HEK293 (cell line): Measurements from ENCODE around the gene TEAD1.

Source experiments
- CTCF ChIA-PET: fragments of 350-600 bp; formaldehyde crosslinking; extraction: SDS; loops from one replicate; lab custom pipeline; 2021; ENCODE audit warnings: antibody characterized with exemption; lab: Yijun Ruan, JAX
- POLR2A ChIA-PET: fragments of 300-600 bp; formaldehyde crosslinking; extraction: SDS; loops from one replicate; lab custom pipeline; 2020; ENCODE audit warnings: antibody characterized with exemption, inconsistent platforms; lab: Yijun Ruan, JAX
- H3K27ac ChIP-seq: fragments of 200-500 bp; sonication (Bioruptor generic); 2 replicates; pipeline ENCODE4 v1.5.1; 2014; ENCODE audit warnings: low read depth, low read length, control low read depth, inconsistent platforms; ENCODE audit errors: extremely low read depth
- H3K36me3 ChIP-seq, 2 experiments: fragments of 200-500 bp in 1 of 2; sonication (Bioruptor generic) in 1 of 2; 1 replicate in 1 of 2; 2 replicates in 1 of 2; pipeline ENCODE4 v1.5.1; 2014 to 2017; ENCODE audit warnings: inconsistent platforms in 2 of 2, low read length in 2 of 2; ENCODE audit not compliant: control insufficient read depth in 2 of 2, insufficient read depth in 1 of 2
- H3K4me1 ChIP-seq: fragments of 200-500 bp; sonication (Bioruptor generic); 2 replicates; pipeline ENCODE4 v1.5.1; 2014; ENCODE audit warnings: mild to moderate bottlenecking, low read length, inconsistent platforms; ENCODE audit not compliant: control insufficient read depth, insufficient read depth
- H3K4me3 ChIP-seq: 2 replicates; pipeline ENCODE4 v1.5.1; 2011; ENCODE audit warnings: low read depth, mild to moderate bottlenecking, control low read depth, low read length, moderate library complexity
- H3K9me3 ChIP-seq: fragments of 200-500 bp; sonication (Bioruptor generic); 2 replicates; pipeline ENCODE4 v1.5.1; 2014; ENCODE audit warnings: low read depth, low read length, inconsistent platforms; ENCODE audit not compliant: control insufficient read depth, insufficient read depth
- BCL11A ChIP-seq: fragments of 450-650 bp; formaldehyde crosslinking; IDR thresholded peaks from 2 replicates; pipeline ENCODE4 v1.5.1; 2016; ENCODE audit warnings: low read depth, missing biosample characterization, missing genetic modification characterization
- BCL11B ChIP-seq: fragments of 450-650 bp; formaldehyde crosslinking; IDR thresholded peaks from 2 replicates; pipeline ENCODE4 v1.5.1; 2016; ENCODE audit warnings: low read depth, missing biosample characterization, missing genetic modification characterization
- BCL6B ChIP-seq: fragments of 450-650 bp; formaldehyde crosslinking; IDR thresholded peaks from 2 replicates; pipeline ENCODE4 v1.5.1; 2017; ENCODE audit warnings: missing biosample characterization, missing genetic modification characterization
- KLF8 ChIP-seq: fragments of 450-650 bp; formaldehyde crosslinking; IDR thresholded peaks from 2 replicates; pipeline ENCODE4 v1.5.1; 2016; ENCODE audit warnings: missing biosample characterization, missing genetic modification characterization
- KLF9 ChIP-seq: fragments of 450-650 bp; formaldehyde crosslinking; IDR thresholded peaks from 2 replicates; pipeline ENCODE4 v1.5.1; 2016; ENCODE audit warnings: missing biosample characterization, missing genetic modification characterization, low read depth
- SCRT1 ChIP-seq: fragments of 450-650 bp; formaldehyde crosslinking; IDR thresholded peaks from 2 replicates; pipeline ENCODE4 v1.5.1; 2016; ENCODE audit warnings: missing biosample characterization, missing genetic modification characterization, borderline replicate concordance
- ZBTB11 ChIP-seq: fragments of 450-650 bp; formaldehyde crosslinking; conservative IDR thresholded peaks from 2 replicates; pipeline ENCODE4 v1.5.1; 2016; ENCODE audit warnings: low read depth, missing biosample characterization, missing genetic modification characterization
- ZBTB21 ChIP-seq: fragments of 450-650 bp; formaldehyde crosslinking; IDR thresholded peaks from 2 replicates; pipeline ENCODE4 v1.5.1; 2017; ENCODE audit warnings: missing biosample characterization, missing genetic modification characterization
- ZFHX2 ChIP-seq: fragments of 450-650 bp; formaldehyde crosslinking; conservative IDR thresholded peaks from 2 replicates; pipeline ENCODE4 v1.5.1; 2016; ENCODE audit warnings: missing biosample characterization, missing genetic modification characterization
- ZNF10 ChIP-seq: fragments of 450-650 bp; formaldehyde crosslinking; IDR thresholded peaks from 2 replicates; pipeline ENCODE4 v1.5.1; 2017; ENCODE audit warnings: missing biosample characterization, missing genetic modification characterization
- ZNF155 ChIP-seq: fragments of 450-650 bp; formaldehyde crosslinking; IDR thresholded peaks from 2 replicates; pipeline ENCODE4 v1.5.1; 2016; ENCODE audit warnings: missing biosample characterization, missing genetic modification characterization
- ZNF214 ChIP-seq: fragments of 450-650 bp; formaldehyde crosslinking; IDR thresholded peaks from 2 replicates; pipeline ENCODE4 v1.5.1; 2017; ENCODE audit warnings: missing biosample characterization, mild to moderate bottlenecking, missing genetic modification characterization, borderline replicate concordance
- ZNF341 ChIP-seq: fragments of 450-650 bp; formaldehyde crosslinking; IDR thresholded peaks from 2 replicates; pipeline ENCODE4; 2016; ENCODE audit warnings: low read depth, missing biosample characterization, missing genetic modification characterization
- ZNF391 ChIP-seq: fragments of 450-650 bp; formaldehyde crosslinking; IDR thresholded peaks from 2 replicates; pipeline ENCODE4 v1.5.1; 2016; ENCODE audit warnings: low read depth, missing biosample characterization, missing genetic modification characterization, borderline replicate concordance
- ZNF398 ChIP-seq: fragments of 450-650 bp; formaldehyde crosslinking; IDR thresholded peaks from 2 replicates; pipeline ENCODE4 v1.5.1; 2017; ENCODE audit warnings: missing biosample characterization, missing genetic modification characterization
- ZNF433 ChIP-seq: fragments of 450-650 bp; formaldehyde crosslinking; IDR thresholded peaks from 2 replicates; pipeline ENCODE4 v1.5.1; 2016; ENCODE audit warnings: missing biosample characterization, missing genetic modification characterization, low read depth
- ZNF529 ChIP-seq: fragments of 450-650 bp; formaldehyde crosslinking; IDR thresholded peaks from 2 replicates; pipeline ENCODE4 v1.5.1; 2017; ENCODE audit warnings: missing genetic modification characterization, missing biosample characterization; ENCODE audit not compliant: insufficient replicate concordance
- ZNF548 ChIP-seq: fragments of 450-650 bp; formaldehyde crosslinking; IDR thresholded peaks from 2 replicates; pipeline ENCODE4 v1.5.1; 2016; ENCODE audit warnings: missing biosample characterization, missing genetic modification characterization
- ZNF629 ChIP-seq: fragments of 450-650 bp; formaldehyde crosslinking; IDR thresholded peaks from 2 replicates; pipeline ENCODE4 v1.5.1; 2017; ENCODE audit warnings: missing biosample characterization, missing genetic modification characterization
- ZNF76 ChIP-seq: fragments of 450-650 bp; formaldehyde crosslinking; IDR thresholded peaks from 2 replicates; pipeline ENCODE4; 2016; ENCODE audit warnings: low read depth, missing biosample characterization, missing genetic modification characterization, borderline replicate concordance
- ZNF837 ChIP-seq: fragments of 450-650 bp; formaldehyde crosslinking; IDR thresholded peaks from 2 replicates; pipeline ENCODE4 v1.5.1; 2016; ENCODE audit warnings: missing biosample characterization, missing genetic modification characterization

The TEAD1 gene

DNA sequence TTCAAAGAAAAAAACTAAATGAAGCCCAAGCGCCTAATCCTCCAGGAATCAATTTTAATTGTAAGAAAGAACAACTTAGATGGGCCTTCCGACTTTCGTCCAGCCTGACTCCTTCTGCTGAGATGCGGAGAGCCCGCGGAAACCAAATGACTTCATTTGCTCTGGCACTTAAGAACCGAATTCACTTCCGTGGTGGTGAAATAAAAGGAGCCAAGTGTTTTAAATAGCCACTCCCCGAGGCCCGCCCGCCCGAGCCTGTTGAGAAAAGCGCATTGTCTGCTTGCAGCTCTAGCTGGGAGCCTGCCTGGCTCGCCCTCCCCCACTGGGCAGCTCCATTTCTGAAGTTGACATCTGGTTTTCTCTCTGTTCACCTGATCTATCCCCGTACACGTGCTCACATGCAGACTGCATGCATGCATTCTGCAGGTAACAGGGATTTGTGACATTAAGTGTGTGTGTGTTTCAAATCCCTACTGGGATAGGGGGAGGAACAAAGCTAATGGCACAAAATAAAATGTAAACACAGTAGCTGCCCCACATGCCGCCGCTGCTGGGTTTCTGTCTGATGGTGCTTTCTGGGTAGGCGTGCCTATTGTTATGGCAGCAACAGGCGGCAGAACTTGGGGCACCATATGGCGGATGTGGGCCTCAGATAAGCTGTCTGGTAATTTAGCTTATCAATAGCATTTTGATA is 6.2 kb downstream of the TEAD1 start (continued):
- no peak for TF ChIP-seq ZNF433 (tag by site-specific recombination)
- 0 out of 2 replicates have a peak, but pooled peaks have one; percentile 12 for TF ChIP-seq ZNF629 (tag by site-specific recombination)
- TF ChIP-seq ZNF837 (tag by site-specific recombination) = no peak
- no peak for TF ChIP-seq ZNF76
- no peak for TF ChIP-seq ZNF391 (tag by site-specific recombination)
- TF ChIP-seq KLF8 (tag by site-specific recombination) = no peak
- TF ChIP-seq ZNF155 (tag by site-specific recombination) = no peak
- no peak for TF ChIP-seq BCL11B (tag by site-specific recombination)
- TF ChIP-seq ZNF529 (tag by site-specific recombination) = no peak
- no peak for TF ChIP-seq ZBTB11 (tag by site-specific recombination)
- TF ChIP-seq KLF9 = 0 out of 2 replicates have a peak, but pooled peaks have one; percentile 30
- TF ChIP-seq BCL11A (tag by site-specific recombination) = no peak
- no peak for TF ChIP-seq ZNF548 (tag by site-specific recombination)
- no peak for TF ChIP-seq ZBTB21 (tag by site-specific recombination)
- no peak for TF ChIP-seq ZFHX2
- no peak for TF ChIP-seq ZNF398
- TF ChIP-seq ZNF341 (tag by site-specific recombination) = peak; percentile 64
- no peak; the same call in 1 of the 2 replicates for TF ChIP-seq SCRT1

GRCh38 chr11:12680940-12681258 is 6.7 kb downstream of the TEAD1 start:
- TF ChIP-seq ZNF214 (tag by site-specific recombination) (no peak), ZNF10 (tag by site-specific recombination) (no peak), BCL6B (tag by site-specific recombination) (no peak)
- ChIA-PET POLR2A (interaction anchor here (1.0 kb wide), 1 partner anchor 14 kb away, joined by 3 read pairs; no protein-coding TSS in a partner anchor), CTCF (interaction anchor here (1.0 to 1.5 kb wide), 3 partner anchors 41 to 208 kb away, joined by 3 to 4 read pairs (median 3); no protein-coding TSS in a partner anchor)
- Histone ChIP-seq H3K4me3 (no peak overlapping the region), H3K36me3 (peaks cover 0 to 2% of the 10 kb centered on the region in 2 experiments; a peak in 1 of 3 replicates), H3K4me1 (peaks cover 11% of the 10 kb centered on the region; the same call in 1 of the 2 replicates), H3K9me3 (no peaks in the 10 kb centered on the region), H3K27ac (no peak overlapping the region)
